K562 (cell line): ENCODE measurements around the gene SPATS2. TPM values are rescaled to one million over a fixed set of nuclear protein-coding genes. Genes with fewer than 3 reads are reported as not detected.

ENCODE experiments used
- BDP1 ChIP-seq: IDR thresholded peaks from 3 replicates; pipeline ENCODE4 v1.6.1; 2011; ENCODE audit not compliant: insufficient read length, insufficient read depth
- CREM ChIP-seq: IDR thresholded peaks from 2 replicates; pipeline ENCODE4 v1.6.1; 2014; ENCODE audit warnings: antibody characterized with exemption, low read depth
- E2F1 ChIP-seq: sonication (generic); formaldehyde crosslinking; IDR thresholded peaks from 2 replicates; pipeline ENCODE4 v1.8.1; 2023; ENCODE audit warnings: mild to moderate bottlenecking, missing genetic modification reagents, moderate library complexity
- HNRNPLL ChIP-seq: fragments of 200-400 bp; formaldehyde crosslinking; IDR thresholded peaks from 2 replicates; pipeline ENCODE4 v1.6.1; 2017; ENCODE audit warnings: low read length, low read depth, mild to moderate bottlenecking; ENCODE audit not compliant: poor library complexity, severe bottlenecking
- MYC ChIP-seq, 2 experiments: fragments of 250-450 bp in 1 of 2; sonication (Bioruptor Pico) in 1 of 2; IDR thresholded peaks; 2 replicates each; pipeline versions ENCODE4 v1.5.1 to v1.6.1; 2012 to 2021; ENCODE audit warnings: low read depth in 2 of 2, borderline replicate concordance in 1 of 2, improper control_type of control experiment in 1 of 2, low read length in 1 of 2, mild to moderate bottlenecking in 1 of 2, moderate library complexity in 1 of 2
- NONO ChIP-seq, 2 experiments: fragments of 200-400 bp in 1 of 2; fragments of 450-650 bp in 1 of 2; formaldehyde crosslinking in 1 of 2; IDR thresholded peaks; 2 replicates each; pipeline ENCODE4 v1.6.1; 2017; ENCODE audit warnings: low read depth in 2 of 2, mild to moderate bottlenecking in 2 of 2, moderate library complexity in 2 of 2, low read length in 1 of 2
- RB1 ChIP-seq: fragments of 450-650 bp; IDR thresholded peaks from 2 replicates; pipeline ENCODE4 v1.6.1; 2017; ENCODE audit warnings: low read depth, mild to moderate bottlenecking
- SRF ChIP-seq, 2 experiments: fragments of 250-450, 450-650 bp in 1 of 2; sonication (Bioruptor Pico) in 1 of 2; sonication (generic) in 1 of 2; formaldehyde crosslinking; IDR thresholded peaks; 2 replicates each; pipeline versions ENCODE4 v1.5.0 to v1.5.1; 2020 to 2022; ENCODE audit warnings: mild to moderate bottlenecking in 1 of 2, missing genetic modification reagents in 1 of 2
- YY1 ChIP-seq, 3 experiments: IDR thresholded peaks; 2 replicates each; pipeline ENCODE4 v1.6.1; 2011; ENCODE audit warnings: low read length in 2 of 3, mild to moderate bottlenecking in 2 of 3, moderate library complexity in 2 of 3, borderline replicate concordance in 1 of 3, control low read depth in 1 of 3, low read depth in 1 of 3; ENCODE audit not compliant: insufficient read depth in 3 of 3, insufficient replicate concordance in 2 of 3, control insufficient read depth in 1 of 3, insufficient read length in 1 of 3; ENCODE audit errors: extremely low read depth in 1 of 3
- ZBTB40 ChIP-seq, 2 experiments: fragments of 450-650 bp in 1 of 2; sonication (generic) in 1 of 2; formaldehyde crosslinking in 1 of 2; IDR thresholded peaks; 2 replicates each; pipeline versions ENCODE4 v1.7.1 to v1.9.0; 2016 to 2022; ENCODE audit warnings: inconsistent platforms in 1 of 2, mild to moderate bottlenecking in 1 of 2, missing genetic modification reagents in 1 of 2
- ZNF699 ChIP-seq: fragments of 250-450 bp; sonication (Bioruptor Pico); IDR thresholded peaks from 2 replicates; pipeline ENCODE4 v1.8.0; 2021; ENCODE audit warnings: mild to moderate bottlenecking, moderate library complexity; ENCODE audit not compliant: insufficient replicate concordance
- polyA plus RNA-seq, 8 experiments: library from polyadenylated mRNA; depleted of rRNA in 4 of 8; stranded (reverse) in 5 of 8; unstranded in 3 of 8; fragments of >200 nt; fragmentation: Nextera tagmentation in 2 of 8; fragmentation: Illumina TruSeq in 1 of 8; extraction: Ambion mirVana in 2 of 8; extraction: Trizol in 1 of 8; gene quantifications; 2 replicates each; pipeline versions ENCODE4 v1.2.1 to v1.2.3, GENCODE V29; 2011 to 2014; ENCODE audit warnings: inconsistent platforms in 1 of 8, missing spikeins in 1 of 8
- total RNA-seq, 7 experiments: library from RNA; depleted of rRNA in 6 of 7; stranded (reverse); fragments of >200 nt in 6 of 7; fragmentation: Illumina TruSeq in 2 of 7; extraction: Trizol in 2 of 7; gene quantifications; 2 replicates each; pipeline versions ENCODE4 v1.2.1 to v1.2.3, GENCODE V29; 2011 to 2021; ENCODE audit warnings: low replicate concordance in 1 of 7

SPATS2 gene
- total and polyA plus RNA-seq, 9 of the 15 experiments (the other 6 are each of a cell fraction or from before 2014, with no cell fraction given): 5.4 to 48.2 (median 17.5) TPM

GRCh38 chr12:49342066-49342913 is 25.0 kb upstream of the SPATS2 start (continued):
- TF ChIP-seq MYC (IDR thresholded peaks at IDR 0.05; ENCODE audit: low read depth, low read length) (peak; percentile 59), MYC (CRISPR knock-in tag; IDR thresholded peaks at IDR 0.05; ENCODE audit: borderline replicate concordance, low read depth) (no peak), ZNF699 (no peak), SRF (CRISPR knock-in tag; IDR thresholded peaks at IDR 0.05) (peak in 1 of 2 experiments; percentile 69; a peak in 1 of 4 replicates), ZBTB40 (IDR thresholded peaks at IDR 0.05) (0 out of 2 replicates have a peak, but pooled peaks have one; percentile 33), ZBTB40 (CRISPR knock-in tag; IDR thresholded peaks at IDR 0.05) (no peak), NONO (IDR thresholded peaks at IDR 0.05; ENCODE audit: low read depth in 2 of 2, low read length in 1 of 2) (peak in 1 of 2 experiments; percentile 66; a peak in 1 of 4 replicates), BDP1 (no peak), CREM (0 out of 2 replicates have a peak, but pooled peaks have one; percentile 51), YY1 (IDR thresholded peaks at IDR 0.05; ENCODE audit: borderline replicate concordance in 1 of 3, control insufficient read depth in 1 of 3, extremely low read depth in 1 of 3, insufficient read depth in 3 of 3, insufficient read length in 1 of 3, insufficient replicate concordance in 2 of 3, low read depth in 1 of 3, low read length in 2 of 3) (peak in 1 of 3 experiments; percentile 45), E2F1 (CRISPR knock-in tag) (peak; percentile 68; the same call in 1 of the 2 replicates), RB1 (peak; percentile 78), HNRNPLL (peak; percentile 52)
